Measurements from ENCODE around the gene PEX11A.

Gene PEX11A

DNA sequence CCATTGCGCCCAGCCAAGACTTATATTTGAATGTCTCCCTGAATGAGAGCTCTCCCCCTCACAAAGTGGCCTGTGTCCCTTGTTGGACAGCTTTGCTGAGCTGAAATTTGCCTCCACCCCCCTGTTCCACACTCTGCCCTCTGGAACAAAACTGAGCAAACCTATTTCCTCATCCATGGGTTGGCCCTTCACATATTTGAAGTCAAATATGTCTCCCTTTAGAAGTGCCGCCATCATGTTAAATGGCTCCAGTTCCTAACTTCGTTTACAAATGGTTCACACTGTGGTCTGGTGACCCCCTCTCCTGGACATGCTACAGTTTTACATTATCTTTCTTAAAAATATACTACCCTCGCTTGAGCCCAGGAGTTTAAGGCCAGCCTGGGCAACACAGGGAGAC lies 16.0 kb downstream of the PEX11A start:
- DNase-seq = no peak

DNA sequence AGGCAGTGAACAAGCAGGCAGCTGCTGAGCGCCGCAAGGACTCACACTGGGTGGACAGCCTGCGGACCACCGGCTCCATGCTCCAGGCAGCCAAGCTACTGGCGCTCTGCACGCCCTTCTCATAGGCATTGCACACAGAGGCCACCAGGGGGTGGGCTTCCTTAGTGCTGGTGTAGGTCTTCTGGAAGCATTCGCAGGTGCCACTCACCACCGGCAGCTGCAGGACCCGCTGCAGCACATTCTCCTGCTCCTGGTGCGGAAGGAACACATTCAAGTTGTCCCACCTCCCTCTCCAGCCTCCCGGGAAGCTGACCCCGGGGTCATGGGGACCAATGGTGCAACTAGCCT lies 17.4 kb downstream of the PEX11A start:
- DNase-seq = no peak

DNA sequence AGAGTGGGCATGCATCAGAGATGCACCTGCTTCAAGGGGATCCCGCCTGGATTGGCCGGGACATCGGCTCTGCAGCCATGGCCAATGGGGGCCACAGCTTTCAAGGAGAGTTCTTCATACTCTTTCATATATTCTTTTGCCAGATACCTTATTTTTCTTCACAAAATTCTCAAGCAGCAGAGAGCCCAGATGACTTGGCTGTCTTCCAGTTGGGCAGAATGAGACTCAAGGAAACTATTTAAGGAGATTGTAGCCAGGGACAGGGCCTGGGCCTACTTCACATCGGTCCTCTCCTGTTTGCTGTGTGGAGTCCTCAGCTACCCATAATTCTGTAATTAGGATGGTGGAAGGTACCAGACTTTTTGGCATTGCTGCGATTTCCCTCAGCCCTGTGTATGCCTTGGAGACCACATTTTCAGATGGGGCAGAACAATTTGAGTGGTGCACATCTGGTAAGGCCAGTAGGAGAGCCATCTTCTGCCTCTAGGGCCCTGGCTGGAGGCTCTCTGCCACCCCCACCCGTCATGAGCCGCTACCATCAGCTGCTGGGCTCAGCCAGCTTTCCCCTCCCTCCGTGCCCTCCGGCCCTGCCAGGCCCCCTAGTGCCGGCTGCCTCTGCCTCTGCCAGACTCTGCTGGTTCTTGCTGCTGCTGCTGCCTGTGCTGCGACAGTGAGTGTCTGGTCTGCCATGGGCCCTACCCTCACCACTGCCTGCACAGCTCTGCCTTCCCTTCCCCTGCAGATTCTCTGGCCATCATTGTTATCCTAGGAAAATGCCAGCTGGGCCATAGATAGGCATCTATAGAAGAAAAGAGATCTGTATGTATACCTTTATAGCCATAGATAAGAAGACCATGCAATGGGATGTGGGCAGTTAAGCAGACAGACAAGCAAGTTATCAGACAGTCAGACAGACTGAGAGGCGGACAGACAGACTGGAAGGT lies 18.1 kb downstream of the PEX11A start:
- DNase-seq = no peak

DNA sequence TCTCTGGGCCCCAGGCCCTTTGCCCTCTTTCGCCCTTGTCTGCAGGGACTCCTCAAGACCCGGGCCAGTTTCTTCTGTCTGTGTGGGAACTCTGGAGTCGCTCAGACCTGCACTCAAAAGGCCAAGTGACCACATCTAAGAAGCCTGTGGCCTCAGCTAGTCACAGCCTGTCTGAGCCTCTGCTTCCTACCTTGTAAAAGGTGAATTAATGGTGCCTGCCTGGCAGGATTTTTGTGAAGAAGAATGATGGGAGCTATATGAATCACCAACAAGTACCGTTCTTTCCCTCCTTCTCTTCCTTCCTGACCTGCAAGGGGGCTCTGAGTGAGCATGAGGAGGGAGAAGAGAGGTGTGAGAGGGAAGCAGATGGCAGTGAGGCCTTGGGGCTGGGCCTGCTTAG lies 18.9 kb downstream of the PEX11A start:
- DNase-seq = no peak

DNA sequence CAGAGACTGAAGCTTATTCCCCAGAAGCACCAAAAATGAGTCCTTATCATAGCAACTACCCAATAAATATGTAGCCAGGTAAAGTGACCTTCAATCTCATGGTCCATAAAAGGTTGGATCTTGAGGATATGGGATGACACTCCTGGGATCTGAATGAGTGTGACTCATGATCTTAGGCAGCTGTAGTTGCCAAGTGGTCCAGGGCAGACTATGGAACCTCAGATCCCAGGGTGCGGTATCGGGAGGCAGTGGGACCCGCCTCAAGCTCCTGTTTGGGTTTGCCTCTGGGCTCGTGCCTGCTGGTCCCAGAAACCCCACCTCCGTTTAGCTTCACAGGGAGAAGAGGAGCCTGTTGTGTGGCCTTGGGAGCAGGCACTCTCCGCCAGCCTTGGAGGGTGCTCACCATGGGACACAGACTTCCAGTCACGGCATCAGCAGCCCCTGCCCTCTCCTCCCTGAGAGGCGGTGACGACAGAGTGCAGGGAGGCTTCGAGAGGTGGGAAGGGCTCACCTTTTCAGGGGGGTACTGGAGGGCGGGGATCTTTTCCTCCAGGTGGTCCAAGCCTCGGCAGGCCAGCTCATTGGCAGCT lies 19.5 kb downstream of the PEX11A start:
- no peak for DNase-seq

DNA sequence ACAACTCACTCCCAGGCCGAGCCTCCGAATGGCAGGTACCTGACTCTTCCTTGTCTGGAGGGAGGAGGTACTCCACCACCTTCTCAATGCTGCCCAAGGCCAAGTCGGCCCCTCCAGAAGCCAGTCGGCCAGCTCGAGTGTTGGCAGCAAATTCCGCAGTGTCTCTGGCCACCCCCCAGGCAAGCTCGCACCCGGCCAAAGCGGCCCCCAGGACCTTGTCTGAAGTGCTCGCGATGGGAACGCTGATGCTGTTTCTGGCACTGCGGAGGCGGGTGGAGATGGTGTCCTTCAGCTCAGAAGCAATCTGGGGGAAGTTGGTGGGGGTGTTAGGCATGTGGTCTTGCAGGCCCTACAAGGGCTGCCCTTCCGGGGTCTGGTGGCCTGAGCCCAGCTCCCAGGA lies 20.6 kb downstream of the PEX11A start:
- no peak for DNase-seq

DNA sequence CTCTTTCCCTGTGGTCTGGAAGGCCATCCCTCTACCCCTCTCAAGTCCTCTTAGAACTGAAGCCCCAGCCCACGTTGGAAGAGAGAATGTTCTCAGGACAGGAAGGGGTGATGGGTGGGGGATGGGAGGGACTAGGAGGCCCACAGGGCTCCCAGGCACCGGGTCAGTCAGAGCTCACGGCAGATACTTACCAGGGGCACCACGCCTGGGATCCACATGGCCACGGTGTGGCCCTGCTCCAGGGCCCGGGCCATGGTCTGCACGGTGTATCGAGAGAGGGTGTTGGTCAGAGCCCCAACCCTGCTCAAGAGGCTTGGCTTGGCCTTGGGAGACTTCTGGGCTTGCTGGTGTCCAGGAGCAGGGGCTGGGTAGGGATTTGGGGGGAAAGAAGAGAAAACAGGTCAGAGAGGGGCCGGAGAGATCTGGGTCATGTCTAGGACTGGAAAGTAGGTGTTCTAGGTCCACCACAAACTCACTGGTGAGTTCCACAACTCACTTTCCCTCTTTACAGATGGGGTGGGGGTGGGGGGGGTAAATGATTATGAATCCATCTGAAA lies 21.2 kb downstream of the PEX11A start:
- DNase-seq = no peak

DNA sequence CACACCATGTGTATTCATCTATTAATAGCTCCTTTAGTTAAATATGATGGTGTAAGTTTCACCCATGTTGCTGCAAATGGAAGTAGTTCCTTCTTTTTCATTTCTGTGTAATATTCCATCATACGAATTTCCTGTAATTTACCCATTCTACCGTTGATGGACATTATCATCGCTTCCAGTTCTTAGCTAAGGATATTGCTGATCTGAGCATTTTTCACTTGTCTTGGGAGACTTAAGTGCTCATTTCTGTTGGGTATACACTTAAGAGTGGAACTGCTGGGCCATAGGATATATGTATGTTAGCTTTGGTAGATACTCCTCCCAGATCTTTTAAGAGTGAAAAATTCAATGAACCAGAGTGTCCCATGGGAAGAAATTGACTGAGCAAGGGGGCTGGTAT lies 22.4 kb downstream of the PEX11A start:
- no peak for DNase-seq

DNA sequence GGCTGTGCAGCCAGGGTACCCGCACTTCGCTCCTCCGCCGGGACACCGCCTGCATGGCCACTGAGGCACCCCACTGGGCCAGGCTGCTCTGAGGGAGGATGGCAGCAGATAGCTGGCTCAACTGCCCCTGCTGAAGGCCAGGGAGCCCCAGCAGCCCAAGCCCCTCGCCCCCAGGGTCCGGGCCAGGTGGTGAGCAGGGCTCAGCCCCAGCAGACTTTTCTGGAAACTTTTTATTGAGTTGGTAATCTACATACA lies 22.9 kb downstream of the PEX11A start:
- DNase-seq = no peak

DNA sequence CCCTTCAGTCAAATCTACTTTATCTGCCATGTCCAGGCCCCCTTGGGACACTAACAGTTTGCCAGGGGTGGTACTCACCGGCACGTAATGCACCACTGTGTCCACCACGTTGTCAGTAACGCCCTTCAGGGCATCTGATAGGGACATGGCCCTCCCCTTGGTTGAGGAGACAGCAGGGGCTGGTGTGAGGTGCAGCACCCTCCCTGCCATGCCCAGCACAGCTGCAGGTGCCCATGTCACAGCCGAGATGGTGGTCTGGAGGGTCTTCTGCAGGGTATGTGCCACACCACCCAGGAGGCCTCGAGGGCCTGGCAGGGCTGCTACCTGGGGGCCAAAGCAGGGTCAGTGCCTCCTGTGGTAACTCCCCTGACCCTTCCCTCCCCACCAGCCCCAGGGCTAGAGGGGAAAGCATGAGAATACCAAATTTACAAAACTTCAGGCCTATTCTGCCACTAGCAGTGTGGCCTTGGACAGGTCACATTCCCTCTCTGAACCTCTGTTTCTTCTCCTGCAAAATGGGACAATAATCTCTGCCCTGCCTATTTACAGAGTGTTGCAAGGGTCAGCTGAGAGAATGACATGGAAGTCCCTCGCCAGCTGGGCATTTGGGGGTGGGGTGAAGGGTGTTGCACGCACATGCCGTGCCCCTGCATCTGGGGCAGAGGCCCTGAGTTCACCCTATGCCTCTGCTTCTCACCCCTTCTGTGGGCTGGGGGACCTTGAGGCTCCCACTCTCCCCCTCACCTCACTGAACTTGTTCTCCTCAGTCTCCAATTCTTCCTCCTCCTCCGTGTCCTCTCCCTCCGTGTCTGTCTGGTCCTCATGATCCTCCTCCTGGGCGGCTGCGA lies 23.5 kb downstream of the PEX11A start:
- DNase-seq = no peak

DNA sequence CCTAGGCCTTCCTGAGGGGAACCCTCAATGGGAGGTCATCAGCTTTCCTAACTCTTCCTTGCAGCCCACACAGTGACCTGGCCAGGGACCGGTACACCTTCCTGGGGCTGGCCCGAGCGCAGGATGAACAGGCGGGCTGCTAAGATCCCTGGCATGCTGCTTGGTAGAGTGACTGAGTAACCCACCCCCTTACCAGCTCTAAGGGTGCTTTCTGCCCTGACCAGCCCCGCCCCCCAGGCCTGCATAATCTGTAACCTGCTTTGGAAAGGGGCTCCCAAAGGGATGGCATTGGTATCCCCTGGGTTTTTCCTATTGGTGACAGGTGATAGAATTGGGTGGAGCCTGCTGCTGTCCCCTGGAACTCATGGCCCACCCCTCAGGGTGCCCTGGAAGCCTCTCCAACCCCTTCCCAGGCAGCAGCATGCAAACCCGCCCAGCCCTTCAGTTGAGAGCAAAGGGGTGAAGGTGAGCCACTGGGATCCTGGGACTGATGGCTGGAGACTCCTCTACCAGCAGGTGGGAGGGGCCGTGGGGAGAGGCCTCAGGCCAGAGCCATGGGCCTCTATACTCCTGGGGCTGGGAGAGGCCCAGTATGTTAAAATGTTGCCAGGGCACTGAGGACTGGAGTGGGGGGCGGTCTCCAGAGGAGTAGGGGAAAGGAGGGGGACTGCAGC lies 24.2 kb downstream of the PEX11A start:
- no peak for DNase-seq

DNA sequence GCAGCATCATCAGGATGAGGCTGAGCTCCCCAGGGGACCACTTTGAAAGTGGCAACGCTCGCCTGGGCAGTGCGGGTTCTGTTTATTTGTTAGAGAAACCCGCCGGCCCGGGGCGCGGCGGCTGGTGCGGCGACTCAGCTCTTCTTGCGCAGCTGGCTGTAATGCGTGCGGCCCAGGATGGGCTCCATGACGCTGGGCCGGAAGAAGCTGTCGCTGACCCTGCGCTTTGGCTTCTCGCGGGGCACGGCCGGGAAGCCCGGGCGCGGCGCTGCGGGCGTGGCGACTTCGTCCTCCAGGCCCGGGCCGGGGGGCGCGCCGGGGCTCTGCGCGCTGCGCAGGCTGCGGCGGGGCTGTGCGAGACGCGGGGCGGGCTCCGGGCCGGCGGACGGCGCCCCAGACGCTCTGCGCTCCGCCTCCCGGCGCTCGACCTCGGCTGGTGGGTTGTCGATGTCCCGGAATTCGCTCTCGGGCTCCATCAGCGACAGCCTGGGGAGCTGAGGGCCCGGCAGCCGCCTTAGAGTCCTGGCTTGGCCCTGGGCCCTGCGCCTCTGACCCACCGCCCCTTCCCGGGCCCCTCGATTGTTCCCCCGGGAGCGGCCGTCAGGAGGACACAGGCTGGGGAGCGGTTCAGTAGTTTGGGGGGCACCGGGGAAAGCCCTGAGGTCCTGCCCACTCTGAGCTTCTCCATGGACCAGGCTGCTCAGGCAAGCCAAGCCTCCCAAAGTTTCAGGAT lies 24.9 kb downstream of the PEX11A start:
- DNase-seq = no peak

DNA sequence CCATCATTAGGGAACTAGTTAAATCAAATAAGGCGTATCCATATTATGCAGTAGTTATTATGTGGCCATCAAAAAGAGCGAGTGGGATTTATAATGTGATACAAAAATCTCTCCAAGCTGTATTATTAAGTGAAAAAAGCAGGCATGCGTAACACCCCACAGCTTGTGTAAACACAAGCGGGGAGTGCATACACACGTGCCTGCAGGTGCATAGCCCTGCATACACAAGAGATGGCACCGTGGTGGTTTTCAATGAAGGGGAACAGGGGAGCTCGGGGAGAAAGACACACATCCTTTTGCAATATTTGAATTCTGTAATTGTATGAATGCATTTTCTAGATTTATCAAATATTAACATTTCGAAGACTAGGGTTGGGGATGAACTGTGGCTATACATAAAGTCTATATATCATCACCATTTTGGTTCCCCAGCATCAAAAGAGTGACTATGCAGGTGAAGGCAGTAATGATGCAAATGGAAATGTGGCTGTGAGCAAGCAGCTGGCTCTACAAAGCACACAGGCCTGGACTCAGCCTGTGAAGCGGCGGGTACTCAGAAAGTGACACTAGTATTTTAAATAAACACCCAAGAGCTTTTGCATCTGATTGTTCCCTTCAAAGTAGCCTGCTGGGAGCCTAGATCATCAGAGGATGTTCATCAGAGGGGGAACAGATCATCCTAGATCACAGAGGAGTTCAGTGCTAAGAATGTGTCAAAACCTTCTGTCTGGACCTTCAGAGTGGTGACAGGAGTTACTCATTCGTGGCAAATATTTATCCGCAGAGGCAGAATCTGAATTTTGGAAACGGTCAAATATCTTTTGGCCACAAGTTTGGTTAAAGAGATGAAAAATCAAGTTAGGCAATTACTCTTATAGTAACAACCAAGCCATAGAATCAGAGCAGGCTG lies 25.9 kb downstream of the PEX11A start:
- no peak for DNase-seq

DNA sequence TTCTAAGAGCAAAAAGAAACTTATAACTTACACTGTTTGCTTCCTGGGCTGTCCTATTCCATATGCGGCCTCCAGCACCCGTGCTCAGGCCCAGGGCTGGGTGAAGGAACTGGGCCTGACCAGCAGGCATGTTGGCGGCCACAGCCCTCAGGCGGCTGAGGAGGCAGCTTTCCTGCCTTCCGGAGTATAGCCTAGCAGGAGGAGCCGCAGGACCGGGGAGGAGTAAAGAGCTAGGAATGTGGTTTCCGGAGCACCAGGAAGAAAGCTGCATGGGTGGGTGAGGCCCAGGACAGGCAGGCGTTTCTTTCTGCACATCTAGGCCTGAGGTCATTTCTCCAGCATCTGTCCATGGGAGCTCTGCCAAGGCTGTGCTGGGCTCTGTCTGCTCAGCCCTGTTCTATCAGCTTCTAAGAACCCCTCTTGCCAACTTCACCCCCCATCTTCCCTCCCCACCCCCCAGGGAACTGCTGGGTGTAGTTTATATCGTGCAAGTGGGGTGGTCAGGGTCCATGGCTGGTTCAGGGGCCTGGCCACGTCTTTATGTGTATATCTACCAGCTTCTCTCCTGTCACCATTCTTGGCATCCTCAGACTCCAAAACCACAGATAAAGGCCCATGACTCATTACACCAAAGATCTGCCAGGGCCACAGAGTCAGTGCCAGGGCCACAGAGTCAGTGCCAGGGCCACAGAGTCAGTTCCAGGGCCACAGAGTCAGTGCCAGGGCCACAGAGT lies 27.5 kb downstream of the PEX11A start:
- DNase-seq = no peak

DNA sequence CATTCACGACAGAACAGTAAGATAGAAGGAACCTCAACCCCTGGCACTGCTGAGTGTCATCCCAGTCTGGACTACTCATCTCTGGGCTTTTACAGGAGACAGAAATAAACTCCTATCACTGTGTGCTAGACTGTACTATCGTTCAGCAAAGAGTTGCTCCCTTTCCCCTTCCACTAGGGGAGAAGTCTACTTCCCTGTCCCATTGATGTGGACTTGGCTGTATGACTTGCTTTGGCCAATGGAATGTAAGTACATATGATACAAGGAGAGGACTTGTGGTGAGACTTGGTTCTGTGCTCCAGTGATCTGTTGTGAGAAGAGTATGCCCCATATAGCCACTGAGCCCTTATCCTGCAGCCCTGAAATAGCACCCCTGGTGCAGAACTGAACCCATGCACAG lies 30.0 kb downstream of the PEX11A start:
- no peak for DNase-seq

DNA sequence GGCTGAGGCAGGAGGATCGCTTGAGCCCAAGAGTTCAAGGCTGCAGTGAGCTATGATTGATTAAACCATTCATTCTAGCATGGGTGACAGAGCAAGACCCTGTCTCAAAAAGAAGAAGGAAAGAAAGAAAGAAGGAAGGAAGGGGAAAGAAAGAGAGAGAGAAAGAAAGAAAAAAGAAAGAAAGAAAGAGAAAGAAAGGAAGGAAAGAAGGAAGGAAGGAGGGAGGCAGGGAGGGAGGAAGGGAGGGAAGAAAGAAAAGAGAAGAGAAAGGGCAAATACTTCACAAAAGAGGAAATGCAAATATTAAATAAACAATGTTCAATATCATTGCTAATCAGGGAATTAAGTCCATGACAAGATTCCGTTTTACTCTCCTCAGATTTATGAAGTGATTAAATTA lies 31.3 kb downstream of the PEX11A start:
- DNase-seq = no peak

DNA sequence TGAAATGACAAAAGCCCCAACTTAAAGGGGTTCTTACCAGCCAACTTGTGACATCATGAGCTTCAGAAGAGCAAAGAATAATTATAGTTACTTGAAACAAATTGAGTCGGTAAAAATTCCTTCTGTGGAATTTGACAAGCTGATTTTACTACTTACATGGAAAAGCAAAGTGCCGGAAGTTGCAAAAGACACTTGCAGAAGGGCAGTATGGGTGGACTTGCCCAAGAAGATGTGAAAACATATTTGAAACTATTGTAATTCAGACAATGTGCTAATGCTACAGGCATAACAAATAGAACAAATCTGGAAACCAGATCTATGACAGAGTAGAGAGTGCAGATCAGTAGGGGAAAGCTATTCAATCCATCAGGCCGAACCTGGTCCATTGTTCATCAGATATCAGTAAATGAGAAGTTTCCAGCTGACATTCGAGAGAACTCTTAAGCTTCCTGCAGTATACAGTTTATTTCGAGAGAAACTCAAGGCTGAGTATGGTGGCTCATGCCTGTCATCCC lies 32.8 kb downstream of the PEX11A start:
- DNase-seq = no peak

DNA sequence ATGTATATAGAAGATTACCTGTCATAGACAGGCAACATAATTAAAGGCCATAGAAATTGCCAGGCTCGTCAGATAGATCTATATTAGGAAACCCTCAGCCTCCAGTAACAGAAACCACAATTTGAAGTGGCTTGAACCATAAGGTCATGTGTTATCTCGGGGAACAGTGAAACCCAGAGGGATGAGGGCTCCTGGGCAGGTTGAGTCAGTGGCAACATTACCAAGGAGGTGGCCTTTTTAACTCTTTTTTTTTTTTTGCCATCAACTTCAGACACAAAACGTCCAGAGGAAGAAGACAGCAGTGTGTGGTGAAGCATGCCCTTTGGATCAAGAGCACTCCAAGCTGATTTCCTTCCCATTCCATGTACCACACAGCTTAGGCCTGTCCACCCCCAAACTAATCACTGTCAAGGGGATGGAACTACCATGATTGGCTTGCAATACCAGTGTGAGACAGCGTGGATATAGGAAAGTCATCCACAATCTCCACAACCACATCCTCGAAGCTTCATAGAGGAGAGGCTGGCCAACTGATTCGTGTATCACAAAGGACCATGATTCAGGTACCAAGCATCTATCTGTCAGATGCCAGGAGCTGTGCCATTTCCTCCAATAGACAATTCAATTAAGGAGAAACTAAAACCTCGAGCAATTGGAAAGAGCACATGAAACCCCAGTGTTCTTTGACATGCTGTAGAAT lies 34.3 kb downstream of the PEX11A start:
- DNase-seq = no peak
